ENCODE results near the gene SEMA3F. TPM values are rescaled to one million over a fixed set of nuclear protein-coding genes. Genes with fewer than 3 reads are reported as not detected.

Gene SEMA3F
- total and polyA plus RNA-seq, 8 donors = 1.4 to 8.8 (median 4.9) TPM

- Histone ChIP-seq H3K9me3 (no peaks in the 10 kb centered on the region), H3K4me3 (no peak overlapping the region), H3K27me3 (no peaks in the 10 kb centered on the region), H3K36me3 (peaks cover 0 to 18% (median 0%) of the 10 kb centered on the region in 3 donors), H3K27ac (no peak overlapping the region), H3K4me1 (peaks cover 0 to 10% (median 3%) of the 10 kb centered on the region in 3 donors)
- no peak for TF ChIP-seq CTCF (IDR thresholded peaks at IDR 0.05)
- ATAC-seq = no peak
- DNase-seq = peak in 1 of 6 donors; percentile 45
- intact Hi-C loops (cut with DNase I) = no loop called here
- FAIRE-seq = no peak
- 83 to 85% methylated on average over 10 of the region's 10 CpGs for WGBS, 2 donors
Measured at GRCh38 chr3:50217681-50218080, 62.6 kb downstream of the SEMA3F start.

GRCh38 chr3:50218448-50218847 lies 63.3 kb downstream of the SEMA3F start:
- intact Hi-C loops (cut with DNase I) = no loop called here
- H3K27ac ChIP-seq = no peak overlapping the region
- TF ChIP-seq CTCF (IDR thresholded peaks at IDR 0.05) = no peak
- FAIRE-seq (no peak), DNase-seq (peak in 1 of 6 donors; percentile 47), ATAC-seq (no peak)
- no peak overlapping the region for H3K4me3 ChIP-seq
- WGBS, 2 donors = 91 to 93% methylated on average over 16 to 17 of the region's 17 CpGs
- H3K9me3 ChIP-seq = no peaks in the 10 kb centered on the region
- peaks cover 0 to 3% (median 0%) of the 10 kb centered on the region in 3 donors for H3K4me1 ChIP-seq
- no peaks in the 10 kb centered on the region for H3K27me3 ChIP-seq
- peaks cover 0 to 18% (median 0%) of the 10 kb centered on the region in 3 donors for H3K36me3 ChIP-seq

GRCh38 chr3:50219285-50219684 lies 64.2 kb downstream of the SEMA3F start:
- ATAC-seq (no peak), DNase-seq (no peak), FAIRE-seq (no peak)
- WGBS, 2 donors = 91 to 95% methylated on average over 5 of the region's 5 CpGs
- peaks cover 0 to 18% (median 0%) of the 10 kb centered on the region in 3 donors for H3K36me3 ChIP-seq
- peaks cover 0 to 3% (median 0%) of the 10 kb centered on the region in 3 donors for H3K4me1 ChIP-seq
- no peak overlapping the region for H3K27ac ChIP-seq
- H3K27me3 ChIP-seq = no peaks in the 10 kb centered on the region
- intact Hi-C loops (cut with DNase I) = no loop called here
- no peak overlapping the region for H3K4me3 ChIP-seq
- TF ChIP-seq CTCF (IDR thresholded peaks at IDR 0.05) = no peak
- H3K9me3 ChIP-seq = no peaks in the 10 kb centered on the region

- Histone ChIP-seq H3K9me3 (no peaks in the 10 kb centered on the region), H3K27me3 (no peaks in the 10 kb centered on the region), H3K27ac (no peak overlapping the region), H3K36me3 (peaks cover 0 to 18% (median 0%) of the 10 kb centered on the region in 3 donors), H3K4me3 (no peak overlapping the region), H3K4me1 (peaks cover 0 to 3% (median 0%) of the 10 kb centered on the region in 3 donors)
- intact Hi-C loops (cut with DNase I) = no loop called here
- FAIRE-seq (no peak), DNase-seq (no peak), ATAC-seq (no peak)
- TF ChIP-seq CTCF (IDR thresholded peaks at IDR 0.05) = no peak
- 61 to 62% methylated on average over 6 of the region's 6 CpGs for WGBS, 2 donors
Measured at GRCh38 chr3:50220109-50220508, 65.0 kb downstream of the SEMA3F start.

- Histone ChIP-seq H3K4me3 (no peak overlapping the region), H3K36me3 (peaks cover 0 to 18% (median 0%) of the 10 kb centered on the region in 3 donors), H3K9me3 (no peaks in the 10 kb centered on the region), H3K4me1 (peaks cover 0 to 3% (median 0%) of the 10 kb centered on the region in 3 donors), H3K27me3 (no peaks in the 10 kb centered on the region), H3K27ac (peak overlapping the region in 1 of 4 donors; percentile 28)
- DNase-seq (peak in 1 of 6 donors; percentile 39), ATAC-seq (peak in 1 of 4 donors; percentile 8), FAIRE-seq (no peak)
- intact Hi-C loops (cut with DNase I) = no loop called here
- no peak for TF ChIP-seq CTCF (IDR thresholded peaks at IDR 0.05)
- 49 to 57% methylated on average over 4 of the region's 4 CpGs for WGBS, 2 donors
Measured at GRCh38 chr3:50221051-50221410, 65.9 kb downstream of the SEMA3F start.
